ENCODE data around the gene KIF6. TPM values are rescaled to one million over a fixed set of nuclear protein-coding genes. Genes with fewer than 3 reads are reported as not detected.

KIF6 gene
- polyA plus RNA-seq, 3 donors = not detected

DNA sequence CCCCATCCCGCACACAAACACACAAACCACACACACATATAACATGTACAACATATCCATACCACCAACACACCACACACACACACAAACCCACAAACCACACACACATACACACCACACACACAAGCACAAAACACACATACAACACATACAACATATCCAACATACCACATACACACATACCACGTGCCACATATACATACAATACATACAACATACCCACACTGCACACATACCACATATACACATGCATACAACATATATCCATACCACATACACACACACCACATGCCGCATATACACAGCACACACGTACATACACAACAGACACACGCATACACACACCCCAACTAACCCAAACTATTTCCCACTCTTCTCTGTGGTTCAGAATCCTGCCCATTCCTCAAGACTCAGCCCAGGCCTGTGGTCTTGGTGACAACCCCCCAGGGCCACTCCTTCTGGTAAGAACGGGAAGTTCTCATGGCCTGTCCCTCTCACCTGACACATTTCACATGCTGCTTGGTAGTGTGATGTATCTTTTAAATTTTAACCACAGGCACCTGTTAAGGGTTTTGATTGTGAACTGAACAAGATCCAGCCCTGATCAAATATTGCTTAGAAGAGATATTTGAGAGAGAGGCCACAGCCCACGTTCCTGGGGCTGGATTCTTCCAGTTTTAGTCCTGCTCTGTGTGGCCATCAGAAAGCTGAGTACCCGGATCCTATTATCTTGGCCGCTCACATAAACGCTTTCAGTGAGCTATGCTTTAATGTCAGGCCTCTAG, 346.8 kb downstream of the KIF6 start:
- Mint-ChIP-seq H3K27ac (no peak overlapping the region), H3K9me3 (no peaks in the 10 kb centered on the region), H3K4me3 (no peak overlapping the region), H3K36me3 (no peaks in the 10 kb centered on the region), H3K27me3 (ENCODE audit: low read depth in 3 of 3) (peaks cover 0 to 7% (median 7%) of the 10 kb centered on the region in 3 donors), H3K4me1 (no peaks in the 10 kb centered on the region)
- TF ChIP-seq, protein P1, sequence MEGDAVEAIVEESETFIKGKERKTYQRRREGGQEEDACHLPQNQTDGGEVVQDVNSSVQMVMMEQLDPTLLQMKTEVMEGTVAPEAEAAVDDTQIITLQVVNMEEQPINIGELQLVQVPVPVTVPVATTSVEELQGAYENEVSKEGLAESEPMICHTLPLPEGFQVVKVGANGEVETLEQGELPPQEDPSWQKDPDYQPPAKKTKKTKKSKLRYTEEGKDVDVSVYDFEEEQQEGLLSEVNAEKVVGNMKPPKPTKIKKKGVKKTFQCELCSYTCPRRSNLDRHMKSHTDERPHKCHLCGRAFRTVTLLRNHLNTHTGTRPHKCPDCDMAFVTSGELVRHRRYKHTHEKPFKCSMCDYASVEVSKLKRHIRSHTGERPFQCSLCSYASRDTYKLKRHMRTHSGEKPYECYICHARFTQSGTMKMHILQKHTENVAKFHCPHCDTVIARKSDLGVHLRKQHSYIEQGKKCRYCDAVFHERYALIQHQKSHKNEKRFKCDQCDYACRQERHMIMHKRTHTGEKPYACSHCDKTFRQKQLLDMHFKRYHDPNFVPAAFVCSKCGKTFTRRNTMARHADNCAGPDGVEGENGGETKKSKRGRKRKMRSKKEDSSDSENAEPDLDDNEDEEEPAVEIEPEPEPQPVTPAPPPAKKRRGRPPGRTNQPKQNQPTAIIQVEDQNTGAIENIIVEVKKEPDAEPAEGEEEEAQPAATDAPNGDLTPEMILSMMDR (IDR thresholded peaks at IDR 0.05) = no peak
- Histone ChIP-seq H3K27me3 (ENCODE audit: control insufficient read depth in 2 of 2, insufficient read depth in 2 of 2, low read length in 2 of 2) (no peaks in the 10 kb centered on the region), H3K9ac (ENCODE audit: insufficient read depth, low read length, poor library complexity, severe bottlenecking) (no peak overlapping the region), H3K4me2 (replicated peaks; ENCODE audit: extremely low read depth, low read length, poor library complexity, severe bottlenecking) (no peak overlapping the region), H3K79me2 (ENCODE audit: insufficient read depth, low read length) (no peaks in the 10 kb centered on the region), H3K9me3 (replicated peaks in 1 of 2; ENCODE audit: control insufficient read depth in 1 of 2, insufficient read depth in 1 of 2, low read length in 2 of 2) (no peaks in the 10 kb centered on the region), H3K4me1 (ENCODE audit: control insufficient read depth in 1 of 2, insufficient read depth in 2 of 2, low read length in 2 of 2) (no peaks in the 10 kb centered on the region), H3K27ac (ENCODE audit: low read depth in 1 of 2, low read length in 2 of 2) (no peak overlapping the region), H3K4me3 (replicated peaks in 1 of 3; ENCODE audit: low read depth in 2 of 3, low read length in 3 of 3) (no peak overlapping the region), H4K20me1 (ENCODE audit: insufficient read depth, low read length) (no peaks in the 10 kb centered on the region), H3K36me3 (replicated peaks in 1 of 2; ENCODE audit: control insufficient read depth in 1 of 2, insufficient read depth in 2 of 2, low read length in 2 of 2) (no peaks in the 10 kb centered on the region), H2AFZ (ENCODE audit: insufficient read depth, low read depth, low read length, poor library complexity, severe bottlenecking) (no peak overlapping the region)
- 88% methylated on average over 8 of the region's 10 CpGs for WGBS (ENCODE audit: insufficient coverage)
- intact Hi-C loops (cut with micrococcal nuclease) = no loop called here
- no peak for DNase-seq

GRCh38 chr6:39377539-39377950, 347.7 kb downstream of the KIF6 start:
- Mint-ChIP-seq H3K4me3 (no peak overlapping the region), H3K27me3 (ENCODE audit: low read depth in 3 of 3) (peaks cover 0 to 7% (median 5%) of the 10 kb centered on the region in 3 donors), H3K36me3 (no peaks in the 10 kb centered on the region), H3K27ac (no peak overlapping the region), H3K9me3 (no peaks in the 10 kb centered on the region), H3K4me1 (no peaks in the 10 kb centered on the region)
- no peaks in the 10 kb centered on the region for H3K9me3 ChIP-seq (replicated peaks in 1 of 2; ENCODE audit: control insufficient read depth in 1 of 2, insufficient read depth in 1 of 2, low read length in 2 of 2)
- no peaks in the 10 kb centered on the region for H4K20me1 ChIP-seq (ENCODE audit: insufficient read depth, low read length)
- H3K36me3 ChIP-seq (replicated peaks in 1 of 2; ENCODE audit: control insufficient read depth in 1 of 2, insufficient read depth in 2 of 2, low read length in 2 of 2) = no peaks in the 10 kb centered on the region
- H3K4me1 ChIP-seq (ENCODE audit: control insufficient read depth in 1 of 2, insufficient read depth in 2 of 2, low read length in 2 of 2) = no peaks in the 10 kb centered on the region
- H3K9ac ChIP-seq (ENCODE audit: insufficient read depth, low read length, poor library complexity, severe bottlenecking) = no peak overlapping the region
- no peak overlapping the region for H3K4me3 ChIP-seq (replicated peaks in 1 of 3; ENCODE audit: low read depth in 2 of 3, low read length in 3 of 3)
- WGBS (ENCODE audit: insufficient coverage) = 28% methylated on average over 3 of the region's 6 CpGs
- H3K27ac ChIP-seq (ENCODE audit: low read depth in 1 of 2, low read length in 2 of 2) = no peak overlapping the region
- no peaks in the 10 kb centered on the region for H3K79me2 ChIP-seq (ENCODE audit: insufficient read depth, low read length)
- H3K4me2 ChIP-seq (replicated peaks; ENCODE audit: extremely low read depth, low read length, poor library complexity, severe bottlenecking) = no peak overlapping the region
- intact Hi-C loops (cut with micrococcal nuclease) = no loop called here
- no peaks in the 10 kb centered on the region for H3K27me3 ChIP-seq (ENCODE audit: control insufficient read depth in 2 of 2, insufficient read depth in 2 of 2, low read length in 2 of 2)
- TF ChIP-seq, protein P1 (IDR thresholded peaks at IDR 0.05) = no peak
- no peak for DNase-seq
- no peak overlapping the region for H2AFZ ChIP-seq (ENCODE audit: insufficient read depth, low read depth, low read length, poor library complexity, severe bottlenecking)

Data from CD14-positive monocyte (primary cell).